ENCODE results near the gene SLC10A7. TPM values are rescaled to one million over a fixed set of nuclear protein-coding genes. Genes with fewer than 3 reads are reported as not detected.

The SLC10A7 gene
- total and polyA plus RNA-seq, 2 of the 4 experiments (the other 2 are of a cell fraction), result 5.2 to 8.4 TPM

DNA sequence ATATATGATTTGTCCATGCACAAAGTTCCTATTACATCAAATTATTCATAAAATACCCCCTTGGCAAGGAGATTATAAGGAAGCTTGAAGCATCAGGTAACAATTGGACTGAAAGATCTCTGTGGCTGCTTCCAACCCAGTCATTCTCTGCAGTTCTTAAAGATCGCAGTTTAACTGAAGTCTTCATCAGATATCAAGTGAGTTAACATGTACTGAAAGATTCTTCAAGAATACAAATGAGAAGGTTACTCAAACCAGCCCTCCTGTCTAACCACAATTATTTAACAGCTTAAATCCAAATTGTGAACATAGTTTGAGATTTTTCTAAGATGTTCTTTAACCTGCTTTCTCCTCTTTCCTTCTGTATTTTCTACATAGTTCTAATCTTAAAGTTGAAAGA is 56.1 kb downstream of the SLC10A7 start:
- Histone ChIP-seq H4K8ac (ENCODE audit: low read depth in 2 of 2, low read length in 2 of 2) (no peak overlapping the region), H3K14ac (replicated peaks; ENCODE audit: low read depth, low read length) (no peak overlapping the region), H2AK5ac (ENCODE audit: low read depth, low read length) (no peak overlapping the region), H2BK20ac (ENCODE audit: low read depth, low read length) (no peak overlapping the region), H3K23ac (ENCODE audit: low read depth, low read length) (no peak overlapping the region), H3K9me1 (ENCODE audit: insufficient read depth, low read length) (peaks cover 4% of the 10 kb centered on the region), H3K36me3 (ENCODE audit: control insufficient read depth, insufficient read depth, low read length) (0 out of 2 replicates have a peak, but pooled peaks cover 1% of the 10 kb centered on the region), H3K9ac (ENCODE audit: low read depth, low read length) (no peak overlapping the region), H3K79me1 (ENCODE audit: low read depth in 1 of 2, low read length in 2 of 2) (no peaks in the 10 kb centered on the region), H3K27ac (ENCODE audit: insufficient read depth, low read length) (no peak overlapping the region), H3K27me3 (ENCODE audit: control insufficient read depth, insufficient read depth, low read length) (no peaks in the 10 kb centered on the region), H3K4me1 (ENCODE audit: control insufficient read depth, insufficient read depth, low read length) (no peaks in the 10 kb centered on the region; the same call in 1 of the 2 replicates), H2BK120ac (ENCODE audit: low read depth, low read length) (no peak overlapping the region), H2AK9ac (replicated peaks; ENCODE audit: low read depth, low read length, poor library complexity) (no peak overlapping the region), H2AFZ (replicated peaks; ENCODE audit: low read length, poor library complexity) (no peak overlapping the region), H2BK5ac (ENCODE audit: low read depth, low read length, poor library complexity, severe bottlenecking) (no peak overlapping the region), H3K4ac (ENCODE audit: low read depth, low read length) (no peak overlapping the region), H4K20me1 (ENCODE audit: insufficient read depth, low read length) (no peaks in the 10 kb centered on the region), H3K18ac (ENCODE audit: low read depth, low read length) (no peak overlapping the region), H3K4me3 (ENCODE audit: insufficient read depth, low read depth, low read length) (no peak overlapping the region), H4K5ac (ENCODE audit: low read depth, low read length) (no peak overlapping the region), H3K9me3 (ENCODE audit: control insufficient read depth, insufficient read depth, low read length) (no peaks in the 10 kb centered on the region), H2BK15ac (ENCODE audit: low read depth, low read length) (no peak overlapping the region), H4K91ac (ENCODE audit: insufficient read depth, low read depth, low read length) (no peak overlapping the region), H3K56ac (ENCODE audit: extremely low read depth, insufficient read depth, low read length) (no peak overlapping the region), H3K4me2 (ENCODE audit: low read depth, low read length) (no peak overlapping the region)
- intact Hi-C loops (cut with micrococcal nuclease) (no loop called here), dilution Hi-C loops (cut with HindIII; ENCODE audit: low sequenced_read_pairs, unreplicated experiment) (no loop called here), in situ Hi-C loops (cut with MboI; ENCODE audit: low sequenced_read_pairs) (no loop called here)
- WGBS, 2 experiments (ENCODE audit: extremely low coverage in 2 of 2, insufficient read length in 1 of 2), result no CpG with 5 or more reads among the region's 1 CpG
- ChIA-PET POLR2A (ENCODE audit: unreplicated experiment) (no interaction called here), CTCF (no interaction called here)
- DNase-seq, result no peak
- no peak for TF ChIP-seq CHD1 (IDR thresholded peaks at IDR 0.05; ENCODE audit: low read depth, low read length)
- TF ChIP-seq SMC3 (IDR thresholded peaks at IDR 0.05; ENCODE audit: low read depth, low read length), result no peak
- no peak for TF ChIP-seq MAZ (IDR thresholded peaks at IDR 0.05; ENCODE audit: borderline replicate concordance, low read depth, low read length)
- no peak for TF ChIP-seq NFE2L2 (IDR thresholded peaks at IDR 0.05; ENCODE audit: low read depth, low read length)
- no peak for TF ChIP-seq POLR2A (IDR thresholded peaks at IDR 0.05; ENCODE audit: low read depth, low read length)
- no peak for TF ChIP-seq RFX5 (IDR thresholded peaks at IDR 0.05; ENCODE audit: low read depth, low read length)
- TF ChIP-seq, protein P1, sequence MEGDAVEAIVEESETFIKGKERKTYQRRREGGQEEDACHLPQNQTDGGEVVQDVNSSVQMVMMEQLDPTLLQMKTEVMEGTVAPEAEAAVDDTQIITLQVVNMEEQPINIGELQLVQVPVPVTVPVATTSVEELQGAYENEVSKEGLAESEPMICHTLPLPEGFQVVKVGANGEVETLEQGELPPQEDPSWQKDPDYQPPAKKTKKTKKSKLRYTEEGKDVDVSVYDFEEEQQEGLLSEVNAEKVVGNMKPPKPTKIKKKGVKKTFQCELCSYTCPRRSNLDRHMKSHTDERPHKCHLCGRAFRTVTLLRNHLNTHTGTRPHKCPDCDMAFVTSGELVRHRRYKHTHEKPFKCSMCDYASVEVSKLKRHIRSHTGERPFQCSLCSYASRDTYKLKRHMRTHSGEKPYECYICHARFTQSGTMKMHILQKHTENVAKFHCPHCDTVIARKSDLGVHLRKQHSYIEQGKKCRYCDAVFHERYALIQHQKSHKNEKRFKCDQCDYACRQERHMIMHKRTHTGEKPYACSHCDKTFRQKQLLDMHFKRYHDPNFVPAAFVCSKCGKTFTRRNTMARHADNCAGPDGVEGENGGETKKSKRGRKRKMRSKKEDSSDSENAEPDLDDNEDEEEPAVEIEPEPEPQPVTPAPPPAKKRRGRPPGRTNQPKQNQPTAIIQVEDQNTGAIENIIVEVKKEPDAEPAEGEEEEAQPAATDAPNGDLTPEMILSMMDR (conservative IDR thresholded peaks at IDR 0.05; ENCODE audit: low read depth, low read length), result no peak
- TF ChIP-seq MAFK (IDR thresholded peaks at IDR 0.05; ENCODE audit: low read depth, low read length), result no peak
- TF ChIP-seq FOS (IDR thresholded peaks at IDR 0.05; ENCODE audit: low read depth, low read length), result no peak
- TF ChIP-seq, protein P2, sequence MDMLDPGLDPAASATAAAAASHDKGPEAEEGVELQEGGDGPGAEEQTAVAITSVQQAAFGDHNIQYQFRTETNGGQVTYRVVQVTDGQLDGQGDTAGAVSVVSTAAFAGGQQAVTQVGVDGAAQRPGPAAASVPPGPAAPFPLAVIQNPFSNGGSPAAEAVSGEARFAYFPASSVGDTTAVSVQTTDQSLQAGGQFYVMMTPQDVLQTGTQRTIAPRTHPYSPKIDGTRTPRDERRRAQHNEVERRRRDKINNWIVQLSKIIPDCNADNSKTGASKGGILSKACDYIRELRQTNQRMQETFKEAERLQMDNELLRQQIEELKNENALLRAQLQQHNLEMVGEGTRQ (IDR thresholded peaks at IDR 0.05; ENCODE audit: low read depth, low read length), result no peak
- TF ChIP-seq, protein P3, sequence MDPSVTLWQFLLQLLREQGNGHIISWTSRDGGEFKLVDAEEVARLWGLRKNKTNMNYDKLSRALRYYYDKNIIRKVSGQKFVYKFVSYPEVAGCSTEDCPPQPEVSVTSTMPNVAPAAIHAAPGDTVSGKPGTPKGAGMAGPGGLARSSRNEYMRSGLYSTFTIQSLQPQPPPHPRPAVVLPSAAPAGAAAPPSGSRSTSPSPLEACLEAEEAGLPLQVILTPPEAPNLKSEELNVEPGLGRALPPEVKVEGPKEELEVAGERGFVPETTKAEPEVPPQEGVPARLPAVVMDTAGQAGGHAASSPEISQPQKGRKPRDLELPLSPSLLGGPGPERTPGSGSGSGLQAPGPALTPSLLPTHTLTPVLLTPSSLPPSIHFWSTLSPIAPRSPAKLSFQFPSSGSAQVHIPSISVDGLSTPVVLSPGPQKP (IDR thresholded peaks at IDR 0.05; ENCODE audit: borderline replicate concordance, low read depth, low read length), result no peak
- no peak for TF ChIP-seq MXI1 (IDR thresholded peaks at IDR 0.05; ENCODE audit: borderline replicate concordance, low read depth, low read length)
- no peak for TF ChIP-seq BHLHE40 (IDR thresholded peaks at IDR 0.05; ENCODE audit: low read depth, low read length)
- no peak for TF ChIP-seq RCOR1 (IDR thresholded peaks at IDR 0.05; ENCODE audit: insufficient replicate concordance, low read length)
- no peak for TF ChIP-seq RAD21 (IDR thresholded peaks at IDR 0.05; ENCODE audit: low read length)
- TF ChIP-seq CEBPB (IDR thresholded peaks at IDR 0.05; ENCODE audit: low read depth, low read length), result no peak
- ATAC-seq (ENCODE audit: low read depth), result no peak
- no TSS peak for BruUV-seq (replicated peaks)
